Measurements from ENCODE around the gene CNNM2. TPM values are rescaled to one million over a fixed set of nuclear protein-coding genes. Genes with fewer than 3 reads are reported as not detected.

The CNNM2 gene
- total RNA-seq, 1 experiment from 2014 or later: 23.5 TPM

- TF ChIP-seq NFE2L1 (CRISPR knock-in tag; IDR thresholded peaks at IDR 0.05) (no peak), JUN (CRISPR knock-in tag; IDR thresholded peaks at IDR 0.05) (no peak), PRDM15 (CRISPR knock-in tag; IDR thresholded peaks at IDR 0.05) (no peak), KAT7 (CRISPR knock-in tag; IDR thresholded peaks at IDR 0.05; ENCODE audit: borderline replicate concordance) (no peak), ZNF138 (CRISPR knock-in tag; conservative IDR thresholded peaks at IDR 0.05) (no peak), ESRRA (CRISPR knock-in tag; IDR thresholded peaks at IDR 0.05; ENCODE audit: borderline replicate concordance) (no peak), ELF4 (CRISPR knock-in tag; IDR thresholded peaks at IDR 0.05; ENCODE audit: low read depth) (no peak), TEAD1 (CRISPR knock-in tag; IDR thresholded peaks at IDR 0.05) (no peak), OVOL2 (CRISPR knock-in tag; IDR thresholded peaks at IDR 0.05; ENCODE audit: borderline replicate concordance) (no peak), NR3C1 (CRISPR knock-in tag; conservative IDR thresholded peaks at IDR 0.05; ENCODE audit: low read depth) (no peak), ZBTB43 (CRISPR knock-in tag; IDR thresholded peaks at IDR 0.05) (no peak), ZNF423 (CRISPR knock-in tag; IDR thresholded peaks at IDR 0.05) (no peak), IRF2 (CRISPR knock-in tag; IDR thresholded peaks at IDR 0.05; ENCODE audit: borderline replicate concordance, low read depth) (no peak), ETV6 (CRISPR knock-in tag; IDR thresholded peaks at IDR 0.05) (no peak)
- TF ChIP-seq, protein P1, sequence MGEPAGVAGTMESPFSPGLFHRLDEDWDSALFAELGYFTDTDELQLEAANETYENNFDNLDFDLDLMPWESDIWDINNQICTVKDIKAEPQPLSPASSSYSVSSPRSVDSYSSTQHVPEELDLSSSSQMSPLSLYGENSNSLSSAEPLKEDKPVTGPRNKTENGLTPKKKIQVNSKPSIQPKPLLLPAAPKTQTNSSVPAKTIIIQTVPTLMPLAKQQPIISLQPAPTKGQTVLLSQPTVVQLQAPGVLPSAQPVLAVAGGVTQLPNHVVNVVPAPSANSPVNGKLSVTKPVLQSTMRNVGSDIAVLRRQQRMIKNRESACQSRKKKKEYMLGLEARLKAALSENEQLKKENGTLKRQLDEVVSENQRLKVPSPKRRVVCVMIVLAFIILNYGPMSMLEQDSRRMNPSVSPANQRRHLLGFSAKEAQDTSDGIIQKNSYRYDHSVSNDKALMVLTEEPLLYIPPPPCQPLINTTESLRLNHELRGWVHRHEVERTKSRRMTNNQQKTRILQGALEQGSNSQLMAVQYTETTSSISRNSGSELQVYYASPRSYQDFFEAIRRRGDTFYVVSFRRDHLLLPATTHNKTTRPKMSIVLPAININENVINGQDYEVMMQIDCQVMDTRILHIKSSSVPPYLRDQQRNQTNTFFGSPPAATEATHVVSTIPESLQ (CRISPR knock-in tag; IDR thresholded peaks at IDR 0.05): no peak
- TF ChIP-seq, protein P2, sequence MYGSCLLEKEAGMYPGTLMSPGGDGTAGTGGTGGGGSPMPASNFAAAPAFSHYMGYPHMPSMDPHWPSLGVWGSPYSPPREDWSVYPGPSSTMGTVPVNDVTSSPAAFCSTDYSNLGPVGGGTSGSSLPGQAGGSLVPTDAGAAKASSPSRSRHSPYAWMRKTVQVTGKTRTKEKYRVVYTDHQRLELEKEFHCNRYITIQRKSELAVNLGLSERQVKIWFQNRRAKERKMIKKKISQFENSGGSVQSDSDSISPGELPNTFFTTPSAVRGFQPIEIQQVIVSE (CRISPR knock-in tag; IDR thresholded peaks at IDR 0.05; ENCODE audit: borderline replicate concordance): no peak
- TF ChIP-seq, protein P3, sequence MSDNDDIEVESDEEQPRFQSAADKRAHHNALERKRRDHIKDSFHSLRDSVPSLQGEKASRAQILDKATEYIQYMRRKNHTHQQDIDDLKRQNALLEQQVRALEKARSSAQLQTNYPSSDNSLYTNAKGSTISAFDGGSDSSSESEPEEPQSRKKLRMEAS (CRISPR knock-in tag; IDR thresholded peaks at IDR 0.05): no peak
- no peak for DNase-seq (ENCODE audit: low spot score)
- H3K4me1 Mint-ChIP-seq: peaks cover 8% of the 10 kb centered on the region
- no peak overlapping the region for H3K4me3 Mint-ChIP-seq
- no peaks in the 10 kb centered on the region for H3K27me3 Mint-ChIP-seq (ENCODE audit: low read depth)
- no peaks in the 10 kb centered on the region for H3K9me3 Mint-ChIP-seq
- ChIA-PET CTCF (interaction anchor here (1.8 kb wide), 1 partner anchor 123 kb away, joined by 7 read pairs; no protein-coding TSS in a partner anchor), POLR2A (no interaction called here)
- no peak overlapping the region; the same call in 1 of the 2 replicates for H3K27ac Mint-ChIP-seq
- H3K36me3 Mint-ChIP-seq: peaks cover 8% of the 10 kb centered on the region
- no peak for ATAC-seq
These were observed 203.1 kb downstream of the CNNM2 start for GRCh38 chr10:103120977-103121735.

All from WTC11 (cell line).